GM23248 (cell line): ENCODE measurements around the gene SSR4.

Experiments used
- EZH2 ChIP-seq: fragments of 200-600 bp; sonication (generic); IDR thresholded peaks from 2 replicates; pipeline ENCODE4 v1.6.1; 2018; ENCODE audit warnings: antibody characterized with exemption, mild to moderate bottlenecking; ENCODE audit not compliant: insufficient read depth, poor library complexity, severe bottlenecking
- EZH2phosphoT487 ChIP-seq: fragments of 200-600 bp; sonication (generic); IDR thresholded peaks from 2 replicates; pipeline ENCODE4 v1.6.1; 2018; ENCODE audit warnings: antibody characterized with exemption, moderate library complexity, mild to moderate bottlenecking, low read depth; ENCODE audit not compliant: insufficient read depth

GRCh38 chrX:153776120-153776599 is 18.3 kb upstream of the SSR4 start:
- no peak for TF ChIP-seq EZH2
- no peak for TF ChIP-seq EZH2phosphoT487
